Astrocyte (in vitro differentiated cells and primary cell): ENCODE results near the gene RNASE9. TPM values are rescaled to one million over a fixed set of nuclear protein-coding genes. Genes with fewer than 3 reads are reported as not detected.

Experiments
- DNase-seq: peaks from one replicate; pipeline ENCODE4 v3.0.0-alpha.2; 2010; ENCODE audit warnings: low read depth
- FAIRE-seq: peaks from 2 replicates; lab custom pipeline; 2011; peaks lifted over from hg19 to GRCh38; lab: Jason Lieb, UNC
- H2AFZ ChIP-seq: 2 replicates; pipeline ENCODE4 v1.6.0; 2012; ENCODE audit warnings: low read depth, low read length, inconsistent platforms
- H3K27ac ChIP-seq: 2 replicates; pipeline ENCODE4 v1.5.1; 2011; ENCODE audit warnings: low read depth, low read length, inconsistent platforms
- H3K27me3 ChIP-seq: 2 replicates; pipeline ENCODE4 v1.6.0; 2011; ENCODE audit warnings: low read length, inconsistent platforms; ENCODE audit not compliant: insufficient read depth
- H3K36me3 ChIP-seq: 2 replicates; pipeline ENCODE4 v1.5.1; 2011; ENCODE audit warnings: low read length, inconsistent platforms; ENCODE audit not compliant: insufficient read depth
- H3K4me1 ChIP-seq: 2 replicates; pipeline ENCODE4 v1.5.1; 2011; ENCODE audit warnings: low read length, inconsistent platforms; ENCODE audit not compliant: insufficient read depth
- H3K4me2 ChIP-seq: 2 replicates; pipeline ENCODE4 v1.6.0; 2012; ENCODE audit warnings: low read length, inconsistent platforms
- H3K4me3 ChIP-seq: 2 replicates; pipeline ENCODE4 v1.5.1; 2011; ENCODE audit warnings: low read depth, mild to moderate bottlenecking, low read length, inconsistent platforms; ENCODE audit not compliant: insufficient read depth
- H3K79me2 ChIP-seq: 2 replicates; pipeline ENCODE4 v1.6.0; 2012; ENCODE audit warnings: mild to moderate bottlenecking, low read length, inconsistent platforms; ENCODE audit not compliant: insufficient read depth
- H3K9ac ChIP-seq: 2 replicates; pipeline ENCODE4 v1.6.0; 2012; ENCODE audit warnings: mild to moderate bottlenecking, low read length, inconsistent platforms
- H3K9me3 ChIP-seq: 2 replicates; pipeline ENCODE4 v1.5.1; 2012; ENCODE audit warnings: low read depth, mild to moderate bottlenecking, low read length, inconsistent platforms; ENCODE audit not compliant: insufficient read depth
- H4K20me1 ChIP-seq: 2 replicates; pipeline ENCODE4 v1.6.0; 2012; ENCODE audit warnings: low read length, inconsistent platforms; ENCODE audit not compliant: insufficient read depth
- H3K27ac Mint-ChIP-seq: one replicate; pipeline ENCODE4 v1.8.0; 2021; ENCODE audit warnings: mild to moderate bottlenecking, mixed read lengths; ENCODE audit not compliant: unreplicated experiment
- H3K27me3 Mint-ChIP-seq: one replicate; pipeline ENCODE4 v1.8.0; 2021; ENCODE audit warnings: low read depth, mixed read lengths; ENCODE audit not compliant: unreplicated experiment
- H3K36me3 Mint-ChIP-seq: one replicate; pipeline ENCODE4 v1.8.0; 2021; ENCODE audit warnings: low read depth, mixed read lengths; ENCODE audit not compliant: unreplicated experiment
- H3K4me1 Mint-ChIP-seq: one replicate; pipeline ENCODE4 v1.8.0; 2021; ENCODE audit warnings: low read depth, mixed read lengths; ENCODE audit not compliant: unreplicated experiment
- H3K4me3 Mint-ChIP-seq: one replicate; pipeline ENCODE4 v1.8.0; 2021; ENCODE audit warnings: mild to moderate bottlenecking, moderate library complexity, mixed read lengths; ENCODE audit not compliant: unreplicated experiment
- H3K9me3 Mint-ChIP-seq: one replicate; pipeline ENCODE4 v1.8.0; 2021; ENCODE audit warnings: mild to moderate bottlenecking, mixed read lengths; ENCODE audit not compliant: unreplicated experiment
- EZH2 ChIP-seq: IDR thresholded peaks from 2 replicates; pipeline ENCODE4 v1.6.1; 2012; ENCODE audit warnings: mild to moderate bottlenecking, low read length, inconsistent platforms; ENCODE audit not compliant: insufficient read depth
- total RNA-seq: library from RNA; stranded (reverse); gene quantifications from 2 replicates; pipeline ENCODE4 v1.2.1, GENCODE V29; 2021
- TF ChIP-seq, protein P1 (sequence below): IDR thresholded peaks from 2 replicates; pipeline ENCODE4 v1.5.1; 2011; ENCODE audit warnings: low read depth, mild to moderate bottlenecking, inconsistent platforms, low read length, moderate library complexity; ENCODE audit not compliant: insufficient read depth

RNASE9 gene
- total RNA-seq, 1 donor from 2014 or later = not detected

DNA sequence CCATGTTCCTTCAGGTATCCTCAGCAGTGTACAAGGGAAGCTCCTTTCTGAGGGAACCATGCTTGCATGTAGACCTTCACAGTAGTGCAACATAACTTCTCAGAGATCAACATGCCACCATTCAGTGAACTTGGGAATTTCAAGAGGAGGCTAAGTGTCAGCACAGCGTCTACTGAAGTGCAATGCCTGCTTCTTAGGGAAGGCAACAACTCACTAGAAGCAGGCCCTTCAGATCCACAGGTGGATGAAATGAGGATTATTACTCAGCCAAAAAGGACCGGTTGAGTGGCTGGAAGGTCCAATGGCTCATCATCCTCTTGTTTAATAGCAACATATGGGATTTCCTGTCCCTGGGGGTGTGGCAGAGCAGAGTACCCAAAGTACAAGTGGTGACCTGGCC lies 36.8 kb downstream of the RNASE9 start:
- no peaks in the 10 kb centered on the region for H3K36me3 Mint-ChIP-seq
- H2AFZ ChIP-seq = no peak overlapping the region
- DNase-seq (no peak), FAIRE-seq (no peak)
- no peaks in the 10 kb centered on the region for H3K27me3 ChIP-seq
- no peak overlapping the region for H3K4me2 ChIP-seq
- H3K79me2 ChIP-seq = no peaks in the 10 kb centered on the region
- H3K4me3 ChIP-seq = no peak overlapping the region
- H3K9ac ChIP-seq = no peak overlapping the region
- no peaks in the 10 kb centered on the region for H3K4me1 Mint-ChIP-seq
- H3K4me1 ChIP-seq = no peaks in the 10 kb centered on the region
- no peak overlapping the region for H3K4me3 Mint-ChIP-seq
- H3K9me3 ChIP-seq = no peaks in the 10 kb centered on the region
- H4K20me1 ChIP-seq = no peaks in the 10 kb centered on the region
- H3K27ac ChIP-seq = no peak overlapping the region
- no peaks in the 10 kb centered on the region for H3K36me3 ChIP-seq
- no peak for TF ChIP-seq EZH2
- TF ChIP-seq, protein P1, sequence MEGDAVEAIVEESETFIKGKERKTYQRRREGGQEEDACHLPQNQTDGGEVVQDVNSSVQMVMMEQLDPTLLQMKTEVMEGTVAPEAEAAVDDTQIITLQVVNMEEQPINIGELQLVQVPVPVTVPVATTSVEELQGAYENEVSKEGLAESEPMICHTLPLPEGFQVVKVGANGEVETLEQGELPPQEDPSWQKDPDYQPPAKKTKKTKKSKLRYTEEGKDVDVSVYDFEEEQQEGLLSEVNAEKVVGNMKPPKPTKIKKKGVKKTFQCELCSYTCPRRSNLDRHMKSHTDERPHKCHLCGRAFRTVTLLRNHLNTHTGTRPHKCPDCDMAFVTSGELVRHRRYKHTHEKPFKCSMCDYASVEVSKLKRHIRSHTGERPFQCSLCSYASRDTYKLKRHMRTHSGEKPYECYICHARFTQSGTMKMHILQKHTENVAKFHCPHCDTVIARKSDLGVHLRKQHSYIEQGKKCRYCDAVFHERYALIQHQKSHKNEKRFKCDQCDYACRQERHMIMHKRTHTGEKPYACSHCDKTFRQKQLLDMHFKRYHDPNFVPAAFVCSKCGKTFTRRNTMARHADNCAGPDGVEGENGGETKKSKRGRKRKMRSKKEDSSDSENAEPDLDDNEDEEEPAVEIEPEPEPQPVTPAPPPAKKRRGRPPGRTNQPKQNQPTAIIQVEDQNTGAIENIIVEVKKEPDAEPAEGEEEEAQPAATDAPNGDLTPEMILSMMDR = no peak
- no peaks in the 10 kb centered on the region for H3K27me3 Mint-ChIP-seq
- H3K9me3 Mint-ChIP-seq = no peaks in the 10 kb centered on the region
- no peak overlapping the region for H3K27ac Mint-ChIP-seq

DNA sequence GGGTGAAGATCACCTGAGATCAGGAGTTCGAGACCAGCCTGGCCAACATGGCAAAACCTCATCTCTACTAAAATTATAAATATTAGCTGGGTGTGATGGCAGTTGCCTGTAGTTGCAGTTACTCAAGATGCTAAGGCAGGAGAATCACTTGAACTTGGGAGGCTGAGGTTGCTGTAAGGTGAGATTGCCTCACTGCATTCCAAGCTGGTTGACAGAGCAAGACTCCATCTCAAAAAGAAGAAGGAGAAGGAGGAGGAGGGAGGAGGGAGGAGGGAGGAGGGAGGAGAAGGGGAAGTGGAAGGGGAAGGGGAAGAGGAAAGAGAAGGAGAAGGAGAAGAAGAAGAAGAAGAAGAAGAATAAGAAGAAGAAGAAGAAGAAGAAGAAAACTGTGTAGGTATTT lies 38.5 kb downstream of the RNASE9 start:
- H3K27ac ChIP-seq = no peak overlapping the region
- Mint-ChIP-seq H3K27ac (no peak overlapping the region), H3K36me3 (no peaks in the 10 kb centered on the region), H3K27me3 (no peaks in the 10 kb centered on the region), H3K9me3 (no peaks in the 10 kb centered on the region), H3K4me1 (no peaks in the 10 kb centered on the region), H3K4me3 (no peak overlapping the region)
- no peaks in the 10 kb centered on the region for H3K4me1 ChIP-seq
- H4K20me1 ChIP-seq = no peaks in the 10 kb centered on the region
- H3K79me2 ChIP-seq = no peaks in the 10 kb centered on the region
- H3K27me3 ChIP-seq = no peaks in the 10 kb centered on the region
- DNase-seq = no peak
- TF ChIP-seq, protein P1 = no peak
- no peak for TF ChIP-seq EZH2
- H3K9me3 ChIP-seq = no peaks in the 10 kb centered on the region
- H3K36me3 ChIP-seq = no peaks in the 10 kb centered on the region
- no peak overlapping the region for H3K9ac ChIP-seq
- no peak for FAIRE-seq
- no peak overlapping the region for H3K4me2 ChIP-seq
- no peak overlapping the region for H3K4me3 ChIP-seq
- no peak overlapping the region for H2AFZ ChIP-seq

DNA sequence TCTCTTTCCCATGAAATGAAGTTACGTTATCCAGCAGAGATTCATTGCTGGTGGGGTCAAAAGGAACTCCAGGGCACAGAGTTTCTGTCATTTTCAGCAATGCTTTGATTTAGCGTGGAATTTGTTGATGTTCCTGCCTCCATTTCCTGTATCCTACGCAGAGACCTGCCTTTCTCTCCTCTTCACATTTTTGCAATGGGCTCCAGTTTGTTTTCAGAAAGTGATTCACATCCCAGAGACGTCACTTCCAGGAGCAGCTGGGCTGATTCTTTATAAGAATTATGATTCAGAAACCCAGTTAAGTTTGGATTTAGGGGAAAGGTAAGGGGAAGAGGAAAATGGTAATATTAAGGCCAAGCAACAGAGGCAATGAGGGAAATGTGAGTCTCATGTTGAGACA lies 43.9 kb downstream of the RNASE9 start:
- Mint-ChIP-seq H3K27ac (peak overlapping the region; percentile 42), H3K4me1 (peaks cover 23% of the 10 kb centered on the region), H3K27me3 (no peaks in the 10 kb centered on the region), H3K36me3 (no peaks in the 10 kb centered on the region), H3K9me3 (peaks cover 2% of the 10 kb centered on the region), H3K4me3 (peak overlapping the region; percentile 2)
- H3K4me3 ChIP-seq = no peak overlapping the region
- no peaks in the 10 kb centered on the region for H3K36me3 ChIP-seq
- H3K27me3 ChIP-seq = no peaks in the 10 kb centered on the region
- peak overlapping the region; percentile 37 for H3K4me2 ChIP-seq
- H3K4me1 ChIP-seq = no peaks in the 10 kb centered on the region
- no peaks in the 10 kb centered on the region for H3K79me2 ChIP-seq
- no peak overlapping the region for H3K27ac ChIP-seq
- H4K20me1 ChIP-seq = no peaks in the 10 kb centered on the region
- H2AFZ ChIP-seq = peak overlapping the region; percentile 43
- no peaks in the 10 kb centered on the region for H3K9me3 ChIP-seq
- TF ChIP-seq, protein P1 = no peak
- no peak for TF ChIP-seq EZH2
- FAIRE-seq (no peak), DNase-seq (peak; percentile 8)
- H3K9ac ChIP-seq = no peak overlapping the region
